ENCODE results near the gene HTN1.
"Not testable (repeated sequence)": the region's sequence is repeated elsewhere in the genome, so short reads cannot be mapped to it uniquely, and the experiment has no call there.

HTN1 gene
- total RNA-seq, result 0 reads per million in 3 donors

DNA sequence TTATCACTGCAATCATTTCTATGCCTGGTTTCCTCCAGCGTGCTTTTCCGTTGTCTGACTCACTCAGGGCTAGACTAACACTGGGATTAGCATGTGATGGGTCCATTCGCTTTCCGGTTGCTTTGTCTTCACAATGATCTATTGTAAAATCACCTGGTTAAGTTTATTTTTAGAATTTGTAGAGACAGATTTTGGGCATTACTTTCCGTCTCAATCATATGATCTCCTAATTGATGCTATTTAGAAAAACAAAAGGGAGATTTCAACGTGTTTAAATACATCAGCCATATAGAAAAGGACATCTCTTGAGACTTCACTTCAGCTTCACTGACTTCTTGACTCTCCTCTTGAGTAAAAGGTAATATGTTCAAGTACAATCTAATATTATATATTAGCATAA, at the start of gene HTN1:
HTN1 (plus strand) TSS at position 301 of the 400 bp plus-strand sequence. CDS start 2,639 bp downstream, outside the sequence.
- H3K27ac ChIP-seq (ENCODE audit: insufficient read depth, low read length, poor library complexity, severe bottlenecking); H3K27me3 ChIP-seq (replicated peaks; ENCODE audit: control insufficient read depth, insufficient read depth, low read length, poor library complexity, severe bottlenecking); H3K9me3 ChIP-seq (ENCODE audit: control insufficient read depth, low read length); H3K36me3 ChIP-seq (ENCODE audit: control insufficient read depth, insufficient read depth, low read length); H3K4me1 ChIP-seq (ENCODE audit: control insufficient read depth, insufficient read depth, low read length, poor library complexity, severe bottlenecking); DNase-seq; H3K4me3 ChIP-seq (ENCODE audit: insufficient read depth, low read depth, low read length, poor library complexity, severe bottlenecking): not testable (repeated sequence)

GRCh38 chr4:70000711-70001110, 49.5 kb upstream of the HTN1 start:
- Histone ChIP-seq H3K4me1 (ENCODE audit: control insufficient read depth, insufficient read depth, low read length, poor library complexity, severe bottlenecking) (no peaks in the 10 kb centered on the region), H3K27ac (ENCODE audit: insufficient read depth, low read length, poor library complexity, severe bottlenecking) (no peak overlapping the region), H3K36me3 (ENCODE audit: control insufficient read depth, insufficient read depth, low read length) (no peaks in the 10 kb centered on the region), H3K27me3 (replicated peaks; ENCODE audit: control insufficient read depth, insufficient read depth, low read length, poor library complexity, severe bottlenecking) (no peaks in the 10 kb centered on the region), H3K4me3 (ENCODE audit: insufficient read depth, low read depth, low read length, poor library complexity, severe bottlenecking) (no peak overlapping the region), H3K9me3 (ENCODE audit: control insufficient read depth, low read length) (no peaks in the 10 kb centered on the region)
- no peak for DNase-seq

GRCh38 chr4:70002507-70002906, 47.7 kb upstream of the HTN1 start:
- H3K27me3 ChIP-seq (replicated peaks; ENCODE audit: control insufficient read depth, insufficient read depth, low read length, poor library complexity, severe bottlenecking), result no peaks in the 10 kb centered on the region
- no peak for DNase-seq
- no peaks in the 10 kb centered on the region for H3K9me3 ChIP-seq (ENCODE audit: control insufficient read depth, low read length)
- no peak overlapping the region for H3K27ac ChIP-seq (ENCODE audit: insufficient read depth, low read length, poor library complexity, severe bottlenecking)
- no peak overlapping the region for H3K4me3 ChIP-seq (ENCODE audit: insufficient read depth, low read depth, low read length, poor library complexity, severe bottlenecking)
- H3K36me3 ChIP-seq (ENCODE audit: control insufficient read depth, insufficient read depth, low read length), result no peaks in the 10 kb centered on the region
- H3K4me1 ChIP-seq (ENCODE audit: control insufficient read depth, insufficient read depth, low read length, poor library complexity, severe bottlenecking), result no peaks in the 10 kb centered on the region

GRCh38 chr4:70008771-70009170, 41.5 kb upstream of the HTN1 start:
- Histone ChIP-seq H3K4me1 (ENCODE audit: control insufficient read depth, insufficient read depth, low read length, poor library complexity, severe bottlenecking) (no peaks in the 10 kb centered on the region), H3K9me3 (ENCODE audit: control insufficient read depth, low read length) (no peaks in the 10 kb centered on the region), H3K4me3 (ENCODE audit: insufficient read depth, low read depth, low read length, poor library complexity, severe bottlenecking) (no peak overlapping the region), H3K27me3 (replicated peaks; ENCODE audit: control insufficient read depth, insufficient read depth, low read length, poor library complexity, severe bottlenecking) (no peaks in the 10 kb centered on the region), H3K36me3 (ENCODE audit: control insufficient read depth, insufficient read depth, low read length) (no peaks in the 10 kb centered on the region), H3K27ac (ENCODE audit: insufficient read depth, low read length, poor library complexity, severe bottlenecking) (no peak overlapping the region)
- DNase-seq, result no peak

GRCh38 chr4:70019006-70019405, 31.2 kb upstream of the HTN1 start:
- not testable (repeated sequence) for H3K4me3 ChIP-seq (ENCODE audit: insufficient read depth, low read depth, low read length, poor library complexity, severe bottlenecking); DNase-seq; H3K27me3 ChIP-seq (replicated peaks; ENCODE audit: control insufficient read depth, insufficient read depth, low read length, poor library complexity, severe bottlenecking); H3K9me3 ChIP-seq (ENCODE audit: control insufficient read depth, low read length); H3K36me3 ChIP-seq (ENCODE audit: control insufficient read depth, insufficient read depth, low read length); H3K4me1 ChIP-seq (ENCODE audit: control insufficient read depth, insufficient read depth, low read length, poor library complexity, severe bottlenecking); H3K27ac ChIP-seq (ENCODE audit: insufficient read depth, low read length, poor library complexity, severe bottlenecking)

GRCh38 chr4:70023218-70023617, 27.0 kb upstream of the HTN1 start:
- Histone ChIP-seq H3K4me1 (ENCODE audit: control insufficient read depth, insufficient read depth, low read length, poor library complexity, severe bottlenecking) (no peaks in the 10 kb centered on the region), H3K4me3 (ENCODE audit: insufficient read depth, low read depth, low read length, poor library complexity, severe bottlenecking) (no peak overlapping the region)
- DNase-seq, result no peak

GRCh38 chr4:70027011-70027410, 23.2 kb upstream of the HTN1 start:
- Histone ChIP-seq H3K27ac (ENCODE audit: insufficient read depth, low read length, poor library complexity, severe bottlenecking) (no peak overlapping the region), H3K4me1 (ENCODE audit: control insufficient read depth, insufficient read depth, low read length, poor library complexity, severe bottlenecking) (no peaks in the 10 kb centered on the region), H3K9me3 (ENCODE audit: control insufficient read depth, low read length) (no peaks in the 10 kb centered on the region), H3K4me3 (ENCODE audit: insufficient read depth, low read depth, low read length, poor library complexity, severe bottlenecking) (no peak overlapping the region), H3K36me3 (ENCODE audit: control insufficient read depth, insufficient read depth, low read length) (no peaks in the 10 kb centered on the region), H3K27me3 (replicated peaks; ENCODE audit: control insufficient read depth, insufficient read depth, low read length, poor library complexity, severe bottlenecking) (no peaks in the 10 kb centered on the region)
- DNase-seq, result no peak

More at GRCh38 chr4:70023218-70023617, 27.0 kb upstream of the HTN1 start:
- H3K36me3 ChIP-seq (ENCODE audit: control insufficient read depth, insufficient read depth, low read length), result no peaks in the 10 kb centered on the region
- H3K27me3 ChIP-seq (replicated peaks; ENCODE audit: control insufficient read depth, insufficient read depth, low read length, poor library complexity, severe bottlenecking), result no peaks in the 10 kb centered on the region
- H3K27ac ChIP-seq (ENCODE audit: insufficient read depth, low read length, poor library complexity, severe bottlenecking), result no peak overlapping the region
- H3K9me3 ChIP-seq (ENCODE audit: control insufficient read depth, low read length), result no peaks in the 10 kb centered on the region

GRCh38 chr4:70028159-70028558, 22.1 kb upstream of the HTN1 start, which contains the start of gene HTN3:
Gene HTN3, plus strand, starts transcription at chr4:70028459. Its CDS starts 2,282 bp downstream, at chr4:70030741.
- not testable (repeated sequence) for H3K4me1 ChIP-seq (ENCODE audit: control insufficient read depth, insufficient read depth, low read length, poor library complexity, severe bottlenecking); H3K4me3 ChIP-seq (ENCODE audit: insufficient read depth, low read depth, low read length, poor library complexity, severe bottlenecking); H3K36me3 ChIP-seq (ENCODE audit: control insufficient read depth, insufficient read depth, low read length); H3K27me3 ChIP-seq (replicated peaks; ENCODE audit: control insufficient read depth, insufficient read depth, low read length, poor library complexity, severe bottlenecking); H3K27ac ChIP-seq (ENCODE audit: insufficient read depth, low read length, poor library complexity, severe bottlenecking); DNase-seq; H3K9me3 ChIP-seq (ENCODE audit: control insufficient read depth, low read length)

- H3K4me3 ChIP-seq (ENCODE audit: insufficient read depth, low read depth, low read length, poor library complexity, severe bottlenecking); H3K27me3 ChIP-seq (replicated peaks; ENCODE audit: control insufficient read depth, insufficient read depth, low read length, poor library complexity, severe bottlenecking); H3K4me1 ChIP-seq (ENCODE audit: control insufficient read depth, insufficient read depth, low read length, poor library complexity, severe bottlenecking); H3K9me3 ChIP-seq (ENCODE audit: control insufficient read depth, low read length); H3K27ac ChIP-seq (ENCODE audit: insufficient read depth, low read length, poor library complexity, severe bottlenecking); DNase-seq; H3K36me3 ChIP-seq (ENCODE audit: control insufficient read depth, insufficient read depth, low read length): not testable (repeated sequence)
These were observed 12.7 kb upstream of the HTN1 start for GRCh38 chr4:70037559-70037958.

- not testable (repeated sequence) for H3K4me3 ChIP-seq (ENCODE audit: insufficient read depth, low read depth, low read length, poor library complexity, severe bottlenecking); H3K27me3 ChIP-seq (replicated peaks; ENCODE audit: control insufficient read depth, insufficient read depth, low read length, poor library complexity, severe bottlenecking); H3K4me1 ChIP-seq (ENCODE audit: control insufficient read depth, insufficient read depth, low read length, poor library complexity, severe bottlenecking); H3K36me3 ChIP-seq (ENCODE audit: control insufficient read depth, insufficient read depth, low read length); H3K9me3 ChIP-seq (ENCODE audit: control insufficient read depth, low read length); H3K27ac ChIP-seq (ENCODE audit: insufficient read depth, low read length, poor library complexity, severe bottlenecking); DNase-seq
These were observed 10.3 kb upstream of the HTN1 start for GRCh38 chr4:70039928-70040327.

Data from effector memory CD4-positive, alpha-beta T cell (primary cell).